Vagina (tissue), 2 donors: ENCODE results near the gene L3MBTL4. TPM values are rescaled to one million over a fixed set of nuclear protein-coding genes. Genes with fewer than 3 reads are reported as not detected.

Source experiments
- DNase-seq, 2 donors: peaks; one replicate each; pipeline ENCODE4 v3.0.0-alpha.2; 2017; ENCODE audit errors: extremely low spot score in 2 of 2
- H3K27ac ChIP-seq: fragments of 200-600 bp; sonication (generic); one replicate; pipeline ENCODE4 v1.5.1; 2019
- H3K27me3 ChIP-seq: fragments of 200-600 bp; sonication (generic); one replicate; pipeline ENCODE4 v1.5.1; 2019
- H3K36me3 ChIP-seq, 2 donors: fragments of 200-600 bp; sonication (generic); one replicate each; pipeline ENCODE4 v1.5.1; 2017 to 2019
- H3K4me1 ChIP-seq: fragments of 200-600 bp; sonication (generic); one replicate; pipeline ENCODE4 v1.5.1; 2019
- H3K4me3 ChIP-seq, 2 donors: fragments of 200-600 bp; sonication (generic); 1 replicate in 1 of 2; 2 replicates in 1 of 2; pipeline ENCODE4 v1.5.1; 2016 to 2019
- H3K9me3 ChIP-seq: fragments of 200-600 bp; sonication (generic); one replicate; pipeline ENCODE4 v1.5.1; 2019
- CTCF ChIP-seq, 3 experiments: fragments of 450-650 bp in 2 of 3; fragments of 200-600 bp in 1 of 3; sonication (generic) in 1 of 3; IDR thresholded peaks; one replicate each; pipeline ENCODE4 v1.5.1; 2017 to 2019; ENCODE audit warnings: antibody characterized with exemption in 3 of 3, mild to moderate bottlenecking in 2 of 3, moderate library complexity in 2 of 3
- POLR2A ChIP-seq, 2 donors: fragments of 450-650 bp; IDR thresholded peaks; one replicate each; pipeline ENCODE4 v1.6.1; 2017; ENCODE audit warnings: antibody characterized with exemption in 2 of 2, mild to moderate bottlenecking in 2 of 2, moderate library complexity in 2 of 2
- POLR2AphosphoS5 ChIP-seq, 2 donors: sonication (generic); formaldehyde crosslinking; IDR thresholded peaks; one replicate each; pipeline ENCODE4 v1.9.0; 2017; ENCODE audit warnings: antibody characterized with exemption in 2 of 2, mild to moderate bottlenecking in 2 of 2, low read depth in 1 of 2; ENCODE audit not compliant: insufficient read depth in 1 of 2
- intact Hi-C: fragments of 100-400 bp; cut with DNase I; formaldehyde crosslinking; loops from one replicate; pipeline ENCODE4 v1.15.1; 2023
- total RNA-seq: library from RNA; depleted of rRNA; stranded (reverse); fragments of >200 nt; gene quantifications from one replicate; pipeline ENCODE4 v1.2.3, GENCODE V29; 2016

The L3MBTL4 gene
- total RNA-seq, 1 donor from 2014 or later = 9.6 TPM

- TF ChIP-seq CTCF (IDR thresholded peaks at IDR 0.05) = no peak
- no peak for TF ChIP-seq POLR2AphosphoS5 (IDR thresholded peaks at IDR 0.05; ENCODE audit: insufficient read depth in 1 of 2, low read depth in 1 of 2)
- TF ChIP-seq POLR2A (IDR thresholded peaks at IDR 0.05) = no peak
- H3K27me3 ChIP-seq = no peaks in the 10 kb centered on the region
- intact Hi-C loops = no loop called here
Measured at GRCh38 chr18:6251084-6251483, 163.6 kb downstream of the L3MBTL4 start.

GRCh38 chr18:6249788-6250187 is 164.9 kb downstream of the L3MBTL4 start:
- H3K27ac ChIP-seq = no peak overlapping the region
- TF ChIP-seq POLR2AphosphoS5 (IDR thresholded peaks at IDR 0.05; ENCODE audit: insufficient read depth in 1 of 2, low read depth in 1 of 2) (no peak), POLR2A (IDR thresholded peaks at IDR 0.05) (no peak)

More at GRCh38 chr18:6251084-6251483, 163.6 kb downstream of the L3MBTL4 start:
- H3K9me3 ChIP-seq = no peaks in the 10 kb centered on the region
- H3K4me1 ChIP-seq = no peaks in the 10 kb centered on the region
- no peak overlapping the region for H3K27ac ChIP-seq
- no peak overlapping the region for H3K4me3 ChIP-seq
- no peak for DNase-seq
- no peaks in the 10 kb centered on the region for H3K36me3 ChIP-seq

GRCh38 chr18:6249170-6249569 is 165.5 kb downstream of the L3MBTL4 start:
- no peak for DNase-seq
- TF ChIP-seq CTCF (IDR thresholded peaks at IDR 0.05) = no peak
- TF ChIP-seq POLR2AphosphoS5 (IDR thresholded peaks at IDR 0.05; ENCODE audit: insufficient read depth in 1 of 2, low read depth in 1 of 2) = no peak
- TF ChIP-seq POLR2A (IDR thresholded peaks at IDR 0.05) = no peak
- H3K9me3 ChIP-seq = no peaks in the 10 kb centered on the region
- H3K27ac ChIP-seq = no peak overlapping the region
- no peak overlapping the region for H3K4me3 ChIP-seq
- H3K4me1 ChIP-seq = no peaks in the 10 kb centered on the region
- no peaks in the 10 kb centered on the region for H3K36me3 ChIP-seq
- intact Hi-C loops = no loop called here
- H3K27me3 ChIP-seq = no peaks in the 10 kb centered on the region

More at GRCh38 chr18:6249788-6250187, 164.9 kb downstream of the L3MBTL4 start:
- no peak for DNase-seq
- Histone ChIP-seq H3K9me3 (no peaks in the 10 kb centered on the region), H3K4me1 (no peaks in the 10 kb centered on the region), H3K27me3 (no peaks in the 10 kb centered on the region), H3K4me3 (no peak overlapping the region), H3K36me3 (no peaks in the 10 kb centered on the region)
- intact Hi-C loops = no loop called here

- Histone ChIP-seq H3K27ac (no peak overlapping the region), H3K4me3 (no peak overlapping the region), H3K27me3 (no peaks in the 10 kb centered on the region), H3K4me1 (no peaks in the 10 kb centered on the region), H3K36me3 (no peaks in the 10 kb centered on the region), H3K9me3 (no peaks in the 10 kb centered on the region)
- no peak for DNase-seq
- TF ChIP-seq POLR2AphosphoS5 (IDR thresholded peaks at IDR 0.05; ENCODE audit: insufficient read depth in 1 of 2, low read depth in 1 of 2) (no peak), CTCF (IDR thresholded peaks at IDR 0.05) (no peak)
- intact Hi-C loops = no loop called here
Measured at GRCh38 chr18:6248017-6248416, 166.7 kb downstream of the L3MBTL4 start.

GRCh38 chr18:6242004-6242403 is 172.7 kb downstream of the L3MBTL4 start:
- intact Hi-C loops = no loop called here
- TF ChIP-seq POLR2AphosphoS5 (IDR thresholded peaks at IDR 0.05; ENCODE audit: insufficient read depth in 1 of 2, low read depth in 1 of 2) (no peak), CTCF (IDR thresholded peaks at IDR 0.05) (no peak), POLR2A (IDR thresholded peaks at IDR 0.05) (no peak)

More at GRCh38 chr18:6242004-6242403, 172.7 kb downstream of the L3MBTL4 start:
- Histone ChIP-seq H3K4me1 (no peaks in the 10 kb centered on the region), H3K4me3 (no peak overlapping the region), H3K27me3 (no peaks in the 10 kb centered on the region), H3K9me3 (no peaks in the 10 kb centered on the region), H3K27ac (no peak overlapping the region), H3K36me3 (no peaks in the 10 kb centered on the region)
- DNase-seq = no peak
